ENCODE data around the gene PYURF.

DNA sequence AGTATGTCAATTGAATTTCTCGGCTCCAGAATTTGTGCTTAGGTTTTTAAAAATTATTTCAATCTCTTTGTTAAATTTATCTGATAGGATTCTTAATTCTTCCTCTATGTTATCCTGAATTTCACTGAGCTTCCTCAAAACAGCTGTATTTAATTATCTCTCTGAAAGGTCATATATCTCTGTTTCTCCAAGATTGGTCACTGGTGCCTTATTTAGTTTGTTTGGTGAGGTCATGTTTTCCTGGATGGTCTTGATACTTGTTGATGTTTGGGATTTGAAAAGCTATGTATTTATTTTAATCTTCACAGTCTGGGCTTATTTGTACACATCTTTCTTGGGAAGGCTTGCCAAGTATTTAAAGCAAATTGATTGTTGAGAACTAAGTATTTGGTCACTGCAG, 44.0 kb upstream of the PYURF start:
- TF ChIP-seq REST (IDR thresholded peaks at IDR 0.05; ENCODE audit: low read depth) (no peak), CEBPB (IDR thresholded peaks at IDR 0.05) (no peak), TCF12 (IDR thresholded peaks at IDR 0.05; ENCODE audit: low read depth) (no peak), TEAD4 (IDR thresholded peaks at IDR 0.05) (no peak), YY1 (IDR thresholded peaks at IDR 0.05; ENCODE audit: low read depth) (no peak), RAD21 (IDR thresholded peaks at IDR 0.05; ENCODE audit: low read depth) (no peak)

All from Ishikawa (cell line).